Amniotic stem cell (primary cell): Measurements from ENCODE around the gene SEMA5A.

ENCODE experiments used
- DNase-seq: peaks from one replicate; lab custom pipeline; 2025; lab: John Stamatoyannopoulos, UW

SEMA5A gene

GRCh38 chr5:9399094-9399493, 146.8 kb downstream of the SEMA5A start:
- no peak for DNase-seq

- no peak for DNase-seq
These were observed 147.6 kb downstream of the SEMA5A start for GRCh38 chr5:9398227-9398626.

- no peak for DNase-seq
These were observed 149.5 kb downstream of the SEMA5A start for GRCh38 chr5:9396285-9396770.

GRCh38 chr5:9395706-9396105, 150.2 kb downstream of the SEMA5A start:
- no peak for DNase-seq

- no peak for DNase-seq
These were observed 151.7 kb downstream of the SEMA5A start for GRCh38 chr5:9394221-9394620.

- DNase-seq: no peak
These were observed 153.2 kb downstream of the SEMA5A start for GRCh38 chr5:9392625-9393024.

- no peak for DNase-seq
These were observed 154.8 kb downstream of the SEMA5A start for GRCh38 chr5:9391080-9391479.

- no peak for DNase-seq
These were observed 155.8 kb downstream of the SEMA5A start for GRCh38 chr5:9390113-9390512.

GRCh38 chr5:9388941-9389674, 156.8 kb downstream of the SEMA5A start:
- DNase-seq: no peak

GRCh38 chr5:9387879-9388278, 158.0 kb downstream of the SEMA5A start:
- DNase-seq: no peak

GRCh38 chr5:9386945-9387344, 158.9 kb downstream of the SEMA5A start:
- no peak for DNase-seq

GRCh38 chr5:9382522-9382921, 163.4 kb downstream of the SEMA5A start:
- no peak for DNase-seq

GRCh38 chr5:9381464-9381863, 164.4 kb downstream of the SEMA5A start:
- DNase-seq: no peak

- DNase-seq: no peak
These were observed 165.8 kb downstream of the SEMA5A start for GRCh38 chr5:9380109-9380508.

GRCh38 chr5:9376363-9377117, 169.3 kb downstream of the SEMA5A start:
- no peak for DNase-seq

GRCh38 chr5:9375756-9376155, 170.1 kb downstream of the SEMA5A start:
- DNase-seq: no peak

GRCh38 chr5:9374025-9374424, 171.8 kb downstream of the SEMA5A start:
- DNase-seq: no peak

GRCh38 chr5:9373571-9373970, 172.3 kb downstream of the SEMA5A start:
- DNase-seq: no peak

- DNase-seq: no peak
These were observed 175.6 kb downstream of the SEMA5A start for GRCh38 chr5:9370256-9370655.

- no peak for DNase-seq
These were observed 180.4 kb downstream of the SEMA5A start for GRCh38 chr5:9365512-9365911.

- no peak for DNase-seq
These were observed 182.4 kb downstream of the SEMA5A start for GRCh38 chr5:9363449-9363848.

- no peak for DNase-seq
These were observed 182.8 kb downstream of the SEMA5A start for GRCh38 chr5:9363026-9363425.

- DNase-seq: no peak
These were observed 183.3 kb downstream of the SEMA5A start for GRCh38 chr5:9362600-9362999.
